HG02852 (cell line): Measurements from ENCODE around the gene SLC44A3.

Experiments
- ATAC-seq: cut with Tn5 transposase; IDR thresholded peaks from one replicate; pipeline ENCODE4 v1.9.1; 2021; ENCODE audit warnings: mild to moderate bottlenecking, moderate library complexity; ENCODE audit not compliant: unreplicated experiment

SLC44A3 gene

GRCh38 chr1:94819945-94820746, at the start of gene SLC44A3:
TSS of gene SLC44A3 (plus strand) at chr1:94820357. CDS start at chr1:94820452, 95 bp downstream.
- no peak for ATAC-seq

- no peak for ATAC-seq
Observed at GRCh38 chr1:94772230-94772641, 47.9 kb upstream of the SLC44A3 start.

GRCh38 chr1:94772845-94773244, 47.3 kb upstream of the SLC44A3 start:
- no peak for ATAC-seq

GRCh38 chr1:94773296-94773809, 46.8 kb upstream of the SLC44A3 start:
- no peak for ATAC-seq

- ATAC-seq = no peak
Observed at GRCh38 chr1:94773931-94774422, 46.2 kb upstream of the SLC44A3 start.

- ATAC-seq = no peak
Observed at GRCh38 chr1:94776474-94776873, 43.7 kb upstream of the SLC44A3 start.

GRCh38 chr1:94777281-94777680, 42.9 kb upstream of the SLC44A3 start:
- no peak for ATAC-seq

GRCh38 chr1:94778808-94779207, 41.3 kb upstream of the SLC44A3 start:
- no peak for ATAC-seq

- no peak for ATAC-seq
Observed at GRCh38 chr1:94783342-94784189, 36.6 kb upstream of the SLC44A3 start.

- no peak for ATAC-seq
Observed at GRCh38 chr1:94784190-94784515, 36.0 kb upstream of the SLC44A3 start.

- ATAC-seq = no peak
Observed at GRCh38 chr1:94787691-94788090, 32.5 kb upstream of the SLC44A3 start.

- ATAC-seq = no peak
Observed at GRCh38 chr1:94790246-94790645, 29.9 kb upstream of the SLC44A3 start.

GRCh38 chr1:94790670-94791069, 29.5 kb upstream of the SLC44A3 start:
- no peak for ATAC-seq

- ATAC-seq = peak; percentile 99
Observed at GRCh38 chr1:94792473-94793295, 27.5 kb upstream of the SLC44A3 start.

- no peak for ATAC-seq
Observed at GRCh38 chr1:94793296-94793656, 26.9 kb upstream of the SLC44A3 start.

GRCh38 chr1:94795434-94795833, 24.7 kb upstream of the SLC44A3 start:
- no peak for ATAC-seq

GRCh38 chr1:94796266-94796665, 23.9 kb upstream of the SLC44A3 start:
- no peak for ATAC-seq

GRCh38 chr1:94797291-94797690, 22.9 kb upstream of the SLC44A3 start:
- no peak for ATAC-seq

GRCh38 chr1:94798054-94798453, 22.1 kb upstream of the SLC44A3 start:
- ATAC-seq = no peak

GRCh38 chr1:94798462-94798861, 21.7 kb upstream of the SLC44A3 start:
- no peak for ATAC-seq

GRCh38 chr1:94799206-94799605, 21.0 kb upstream of the SLC44A3 start:
- ATAC-seq = no peak
